Psoas muscle (tissue), 8 donors: ENCODE measurements around the gene TSHR. TPM values are rescaled to one million over a fixed set of nuclear protein-coding genes. Genes with fewer than 3 reads are reported as not detected.
"Not testable (repeated sequence)": the region's sequence is repeated elsewhere in the genome, so short reads cannot be mapped to it uniquely, and the experiment has no call there.

Experiments
- ATAC-seq, 4 donors: fragments of 200-7000 bp; cut with Tn5 transposase; one replicate each; pipeline ENCODE4 v1.9.1; 2020; ENCODE audit warnings: moderate library complexity in 3 of 4, mild to moderate bottlenecking in 2 of 4
- DNase-seq, 2 donors: peaks; one replicate each; pipeline ENCODE4 v3.0.0-alpha.2; 2020
- H3K27ac ChIP-seq: fragments of 200-600 bp; one replicate; pipeline ENCODE4 v1.8.0; 2022
- H3K27me3 ChIP-seq, 3 donors: fragments of 200-600 bp in 1 of 3; one replicate each; pipeline versions ENCODE4 v1.6.1 to v1.8.0; 2013 to 2022; ENCODE audit warnings: low read length in 2 of 3, mild to moderate bottlenecking in 2 of 3, moderate library complexity in 1 of 3; ENCODE audit not compliant: insufficient read depth in 3 of 3
- H3K36me3 ChIP-seq, 2 donors: fragments of 200-600 bp in 1 of 2; one replicate each; pipeline versions ENCODE4 v1.6.1 to v1.8.0; 2013 to 2022; ENCODE audit warnings: low read depth in 1 of 2, mild to moderate bottlenecking in 1 of 2, moderate library complexity in 1 of 2; ENCODE audit not compliant: insufficient read depth in 1 of 2
- H3K4me1 ChIP-seq: fragments of 200-600 bp; one replicate; pipeline ENCODE4 v1.8.0; 2022
- H3K4me3 ChIP-seq: fragments of 200-600 bp; one replicate; pipeline ENCODE4 v1.8.0; 2022; ENCODE audit warnings: mild to moderate bottlenecking
- H3K9me3 ChIP-seq: fragments of 200-600 bp; one replicate; pipeline ENCODE4 v1.8.0; 2022
- CTCF ChIP-seq: fragments of 200-600 bp; IDR thresholded peaks from one replicate; pipeline ENCODE4 v1.8.0; 2022; ENCODE audit warnings: antibody characterized with exemption
- WGBS, 3 donors: extraction: QIAGEN DNeasy Blood & Tissue Kit; methylation state at CpG; one replicate each; pipeline versions ENCODE4 v1.1.6 to v1.1.7; 2013; 5-methylcytosine and 5-hydroxymethylcytosine counted together
- intact Hi-C, 2 donors: fragments of 100-400 bp; cut with DNase I; formaldehyde crosslinking; loops; one replicate each; pipeline versions ENCODE4 v1.11.0 to v1.14.2; 2022
- polyA plus RNA-seq, 3 donors: library from polyadenylated mRNA; stranded (reverse); fragments of 200-250 nt; gene quantifications; one replicate each; pipeline ENCODE4 v1.2.3, GENCODE V29; 2013
- total RNA-seq, 4 donors: library from RNA; stranded (reverse); fragmentation: NEBNext Ultra II Directional in 2 of 4; extraction: Animal tissue kit (Norgen Biotek cat#: 25700) in 2 of 4; gene quantifications; one replicate each; pipeline versions ENCODE4 v1.2.1 to v1.2.4, GENCODE V29; 2021 to 2023
- donor health status: healthy with polysubstance abuse.
- donor health status: DM: no; HTN: no; CAD: no; lungs with moderate emphysema.
- donor health status: Bipolar disorder and iron deficiency.
- donor health status: healthy.
- donor health status: DM: yes; HTN: yes; CAD: no.
- donor health status: DM: no; HTN: no; CAD: no.
- donor health status: DM: no; HTN: no; CAD: no.
- donor health status: DM: yes; HTN: yes; CAD: no.

Gene TSHR
- total and polyA plus RNA-seq, 7 donors: 0.01 to 0.60 (median 0.12) TPM; not detected in 2

DNA sequence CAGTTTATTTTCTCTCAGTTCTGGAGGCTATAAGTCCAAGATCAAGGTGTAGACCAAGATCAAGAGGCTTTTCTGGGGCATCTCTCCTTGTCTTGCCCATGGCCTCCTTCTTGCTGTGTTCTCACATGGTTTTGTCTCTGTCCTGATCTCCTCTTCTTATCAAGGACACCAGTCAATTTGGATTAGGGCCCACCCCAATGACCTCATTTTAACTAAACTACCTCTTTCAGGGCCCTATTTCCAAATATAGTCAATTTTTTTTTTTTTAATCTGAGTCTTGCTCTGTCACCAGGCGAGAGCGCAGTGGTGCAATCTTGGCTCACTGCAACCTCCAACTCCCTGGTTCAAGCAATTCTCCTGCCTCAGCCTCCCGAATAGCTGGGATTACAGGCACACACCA is 50.8 kb downstream of the TSHR start:
- Histone ChIP-seq H3K27me3 (no peaks in the 10 kb centered on the region), H3K9me3 (no peaks in the 10 kb centered on the region), H3K27ac (no peak overlapping the region), H3K4me3 (no peak overlapping the region), H3K4me1 (no peaks in the 10 kb centered on the region), H3K36me3 (no peaks in the 10 kb centered on the region)
- no peak for TF ChIP-seq CTCF
- 93 to 97% (median 93%) methylated on average over 3 of the region's 3 CpGs for WGBS, 3 donors
- no peak for ATAC-seq
- intact Hi-C loops: no loop called here
- no peak for DNase-seq

DNA sequence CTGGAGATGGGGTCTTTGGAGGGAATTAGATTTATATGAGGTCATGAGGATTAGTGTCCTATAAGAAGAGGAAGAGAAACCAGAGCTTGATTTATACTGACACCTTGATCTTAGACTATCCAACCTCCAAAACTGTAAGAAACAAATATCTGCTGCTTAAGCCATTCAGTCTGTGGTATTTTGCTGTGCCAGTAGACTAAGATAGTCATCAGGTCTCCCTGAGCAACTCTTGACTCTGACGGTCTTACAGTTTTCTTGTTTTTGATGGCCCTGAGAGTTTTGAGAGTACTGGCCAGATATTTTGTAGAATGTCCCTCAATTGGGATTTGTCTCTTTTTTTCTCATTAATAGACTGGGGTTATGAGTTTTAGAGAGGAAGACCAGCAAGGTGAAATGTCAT is 51.7 kb downstream of the TSHR start:
- no peak for DNase-seq
- intact Hi-C loops: no loop called here
- ATAC-seq: no peak

GRCh38 chr14:81009346-81009745 is 53.9 kb downstream of the TSHR start:
- intact Hi-C loops: no loop called here
- H3K36me3 ChIP-seq: no peaks in the 10 kb centered on the region
- no peaks in the 10 kb centered on the region for H3K27me3 ChIP-seq
- no peak overlapping the region for H3K27ac ChIP-seq
- no peak overlapping the region for H3K4me3 ChIP-seq
- H3K9me3 ChIP-seq: no peaks in the 10 kb centered on the region
- DNase-seq (no peak), ATAC-seq (no peak)
- H3K4me1 ChIP-seq: no peaks in the 10 kb centered on the region
- no peak for TF ChIP-seq CTCF
- WGBS, 3 donors: 86 to 94% (median 87%) methylated on average over 2 of the region's 2 CpGs

More for the DNA sequence above, 51.7 kb downstream of the TSHR start:
- no peak for TF ChIP-seq CTCF
- no peaks in the 10 kb centered on the region for H3K36me3 ChIP-seq
- no peak overlapping the region for H3K4me3 ChIP-seq
- no peak overlapping the region for H3K27ac ChIP-seq
- no peaks in the 10 kb centered on the region for H3K4me1 ChIP-seq
- 79 to 81% (median 81%) methylated on average over 1 of the region's 1 CpG for WGBS, 3 donors
- no peaks in the 10 kb centered on the region for H3K27me3 ChIP-seq
- H3K9me3 ChIP-seq: no peaks in the 10 kb centered on the region

DNA sequence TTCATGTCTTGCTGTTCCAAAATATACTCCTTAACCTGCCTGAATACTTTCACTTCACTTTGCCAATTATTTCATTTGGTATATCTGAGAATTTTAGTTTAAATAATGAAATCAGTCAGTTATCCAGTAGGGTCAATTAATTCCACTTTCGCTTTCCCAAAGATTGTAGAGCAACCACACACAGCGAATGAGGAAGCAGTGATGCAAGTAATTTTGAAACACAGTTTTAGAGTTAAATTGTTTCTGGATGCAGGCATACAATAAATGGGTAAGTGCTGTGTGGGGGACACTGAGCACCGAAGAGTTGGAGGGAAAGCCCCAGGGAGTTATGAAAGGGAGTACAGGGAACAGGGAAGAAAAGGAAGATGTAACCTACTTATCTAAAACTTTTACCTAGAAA is 62.8 kb downstream of the TSHR start:
- Histone ChIP-seq H3K4me3 (peak overlapping the region; percentile 3), H3K27ac (peak overlapping the region; percentile 5), H3K9me3 (no peaks in the 10 kb centered on the region), H3K27me3 (no peaks in the 10 kb centered on the region), H3K36me3 (no peaks in the 10 kb centered on the region), H3K4me1 (no peaks in the 10 kb centered on the region)
- no peak for ATAC-seq
- intact Hi-C loops: no loop called here
- no peak for TF ChIP-seq CTCF
- WGBS, 3 donors: 62 to 79% (median 76%) methylated on average over 3 of the region's 3 CpGs
- no peak for DNase-seq

DNA sequence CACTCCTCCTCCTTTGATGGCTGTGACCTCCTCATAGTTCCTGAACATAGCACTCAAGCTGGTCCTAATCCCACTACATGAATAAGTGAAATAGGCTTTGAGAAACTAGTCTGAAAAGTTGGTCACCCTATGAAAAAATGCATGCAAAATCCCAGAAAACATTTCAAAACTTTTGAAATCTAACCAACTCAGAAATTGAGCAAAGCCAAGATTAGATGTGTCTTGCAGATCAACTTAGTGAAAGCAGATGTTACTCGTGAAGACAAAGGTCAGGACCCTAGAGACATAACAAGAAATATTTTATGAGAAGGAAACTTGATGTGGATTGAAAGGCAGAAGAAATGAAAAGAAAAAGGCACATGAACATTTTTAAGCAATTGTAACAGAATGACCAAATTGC is 63.3 kb downstream of the TSHR start:
- ATAC-seq: no peak
- Histone ChIP-seq H3K4me3 (peak overlapping the region; percentile 3), H3K9me3 (no peaks in the 10 kb centered on the region), H3K27ac (peak overlapping the region; percentile 5), H3K27me3 (no peaks in the 10 kb centered on the region), H3K36me3 (no peaks in the 10 kb centered on the region), H3K4me1 (no peaks in the 10 kb centered on the region)
- WGBS, 3 donors: 43 to 54% (median 45%) methylated on average over 1 of the region's 1 CpG
- no peak for DNase-seq
- no peak for TF ChIP-seq CTCF
- intact Hi-C loops: no loop called here

DNA sequence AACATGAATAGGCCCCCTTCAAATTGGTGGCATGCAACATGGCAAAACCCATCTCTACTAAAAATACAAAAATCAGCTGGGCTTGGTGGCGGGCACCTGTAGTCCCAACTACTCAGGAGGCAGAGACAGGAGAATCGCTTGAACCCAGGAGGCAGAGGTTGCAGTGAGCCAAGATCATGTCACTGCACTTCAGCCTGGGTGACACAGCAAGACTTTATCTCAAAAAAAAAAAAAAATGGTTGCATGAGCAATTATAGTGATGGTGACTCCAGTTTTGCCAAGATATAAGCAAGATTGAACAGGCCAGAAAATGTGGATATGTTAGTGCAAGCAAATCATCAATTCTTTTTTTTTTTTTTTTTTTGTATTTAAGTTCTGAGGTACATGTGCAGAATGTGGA is 63.7 kb downstream of the TSHR start:
- H3K27ac ChIP-seq, DNase-seq, H3K9me3 ChIP-seq, H3K36me3 ChIP-seq, ATAC-seq, H3K4me3 ChIP-seq, H3K27me3 ChIP-seq, intact Hi-C loops, H3K4me1 ChIP-seq: not testable (repeated sequence)
- 88 to 95% (median 93%) methylated on average over 2 of the region's 2 CpGs for WGBS, 3 donors
